Esophagus muscularis mucosa (tissue), 4 donors: ENCODE measurements around the gene VPS35L. TPM values are rescaled to one million over a fixed set of nuclear protein-coding genes. Genes with fewer than 3 reads are reported as not detected.

Experiments
- DNase-seq: peaks from one replicate; pipeline ENCODE4 v3.0.0-alpha.2; 2017; ENCODE audit errors: extremely low spot score
- H3K27ac ChIP-seq, 4 donors: fragments of 200-600 bp; sonication (generic); replicated peaks in 1 of 4; 1 replicate in 3 of 4; 2 replicates in 1 of 4; pipeline ENCODE4 v1.5.1; 2016 to 2019; ENCODE audit warnings: mild to moderate bottlenecking in 1 of 4
- H3K27me3 ChIP-seq, 4 donors: fragments of 200-600 bp; sonication (generic); one replicate each; pipeline versions ENCODE4 v1.5.1 to v1.6.0; 2016 to 2019
- H3K36me3 ChIP-seq, 4 donors: fragments of 200-600 bp; sonication (generic); one replicate each; pipeline ENCODE4 v1.5.1; 2016 to 2019
- H3K4me1 ChIP-seq, 4 donors: fragments of 200-600 bp; sonication (generic); one replicate each; pipeline ENCODE4 v1.5.1; 2016 to 2019
- H3K4me3 ChIP-seq, 4 donors: fragments of 200-600 bp; sonication (generic); 1 replicate in 2 of 4; 2 replicates in 2 of 4; pipeline ENCODE4 v1.5.1; 2016 to 2019; ENCODE audit warnings: mild to moderate bottlenecking in 4 of 4, moderate library complexity in 1 of 4
- H3K9me3 ChIP-seq, 4 donors: fragments of 200-600 bp; sonication (generic); 1 replicate in 3 of 4; 2 replicates in 1 of 4; pipeline ENCODE4 v1.5.1; 2016 to 2019
- CTCF ChIP-seq, 3 experiments: fragments of 200-600 bp in 2 of 3; fragments of 450-650 bp in 1 of 3; sonication (generic) in 2 of 3; IDR thresholded peaks; one replicate each; pipeline ENCODE4 v1.5.1; 2017 to 2019; ENCODE audit warnings: antibody characterized with exemption in 3 of 3, mild to moderate bottlenecking in 2 of 3, moderate library complexity in 1 of 3
- EP300 ChIP-seq: sonication (generic); formaldehyde crosslinking; IDR thresholded peaks from one replicate; pipeline ENCODE4 v1.6.1; 2017; ENCODE audit warnings: antibody characterized with exemption
- POLR2A ChIP-seq: fragments of 450-650 bp; IDR thresholded peaks from one replicate; pipeline ENCODE4 v1.6.1; 2017; ENCODE audit warnings: antibody characterized with exemption, moderate library complexity, mild to moderate bottlenecking, low read depth
- POLR2AphosphoS5 ChIP-seq, 2 donors: sonication (generic); formaldehyde crosslinking; IDR thresholded peaks; one replicate each; pipeline ENCODE4 v1.6.1; 2017; ENCODE audit warnings: antibody characterized with exemption in 2 of 2
- WGBS: methylation state at CpG from one replicate; pipeline ENCODE4 v1.1.5; 2018; 5-methylcytosine and 5-hydroxymethylcytosine counted together
- intact Hi-C: fragments of 100-400 bp; cut with DNase I; formaldehyde crosslinking; loops from one replicate; pipeline ENCODE4 v1.15.1; 2023
- total RNA-seq, 4 donors: library from RNA; depleted of rRNA; stranded (reverse); fragments of >200 nt; gene quantifications; one replicate each; pipeline versions ENCODE4 v1.1.0 to v1.2.1, GENCODE V29; 2016

Gene VPS35L
- total RNA-seq, result 10 to 100 TPM; 35.5 to 47.0 (median 38.1) TPM

GRCh38 chr16:19555186-19555937, at the start of gene VPS35L:
Gene VPS35L (plus strand): TSS chr16:19555703. CDS start chr16:19555730, 27 bp downstream.
- Histone ChIP-seq H3K4me1 (peaks cover 5 to 32% (median 23%) of the 10 kb centered on the region in 4 donors), H3K4me3 (peak within 1 kb of the TSS; percentile 78 to 93 (median 90)), H3K27me3 (no peaks in the 10 kb centered on the region), H3K9me3 (no peaks in the 10 kb centered on the region), H3K36me3 (peaks cover 0 to 23% (median 4%) of the 10 kb centered on the region in 4 donors), H3K27ac (peak within 1 kb of the TSS; percentile 86 to 89 (median 88))
- TF ChIP-seq POLR2AphosphoS5 (IDR thresholded peaks at IDR 0.05) (peak; percentile 76 to 85), EP300 (no peak), CTCF (IDR thresholded peaks at IDR 0.05) (peak; percentile 65 to 74 (median 70))
- DNase-seq, result peak; percentile 99
- intact Hi-C loops, result loop anchor here (5.0 to 10.0 kb wide), 2 partner anchors 37 to 159 kb away; partner anchors contain the start of genes IQCK and KNOP1
- 0% methylated on average over 18 of the region's 53 CpGs for WGBS

- 97% methylated on average over 4 of the region's 4 CpGs for WGBS
- peaks cover 40 to 96% (median 68%) of the 10 kb centered on the region in 4 donors for H3K36me3 ChIP-seq
- H3K4me3 ChIP-seq, result no peak overlapping the region
- TF ChIP-seq POLR2A (no peak), CTCF (IDR thresholded peaks at IDR 0.05) (no peak), EP300 (no peak), POLR2AphosphoS5 (IDR thresholded peaks at IDR 0.05) (no peak)
- intact Hi-C loops, result no loop called here
- DNase-seq, result peak; percentile 12
- no peaks in the 10 kb centered on the region for H3K9me3 ChIP-seq
- no peak overlapping the region for H3K27ac ChIP-seq
- H3K4me1 ChIP-seq, result peaks cover 0 to 14% (median 9%) of the 10 kb centered on the region in 4 donors
- H3K27me3 ChIP-seq, result no peaks in the 10 kb centered on the region
These were observed 48.5 kb upstream of the VPS35L start for GRCh38 chr16:19506965-19507364.

- Histone ChIP-seq H3K9me3 (no peaks in the 10 kb centered on the region), H3K4me1 (peaks cover 0 to 14% (median 9%) of the 10 kb centered on the region in 4 donors), H3K27me3 (no peaks in the 10 kb centered on the region), H3K4me3 (no peak overlapping the region), H3K27ac (no peak overlapping the region), H3K36me3 (peaks cover 37 to 87% (median 61%) of the 10 kb centered on the region in 4 donors)
- intact Hi-C loops, result no loop called here
- DNase-seq, result peak; percentile 77
- TF ChIP-seq CTCF (IDR thresholded peaks at IDR 0.05), result no peak
- no peak for TF ChIP-seq POLR2A
- no peak for TF ChIP-seq EP300
- no peak for TF ChIP-seq POLR2AphosphoS5 (IDR thresholded peaks at IDR 0.05)
- WGBS, result 94% methylated on average over 2 of the region's 2 CpGs
These were observed 47.6 kb upstream of the VPS35L start for GRCh38 chr16:19507867-19508266.

- intact Hi-C loops, result no loop called here
- H3K4me1 ChIP-seq, result no peaks in the 10 kb centered on the region
- no peak overlapping the region for H3K27ac ChIP-seq
- DNase-seq, result no peak
- no peaks in the 10 kb centered on the region for H3K9me3 ChIP-seq
- H3K4me3 ChIP-seq, result no peak overlapping the region
- no peak for TF ChIP-seq EP300
- H3K36me3 ChIP-seq, result peaks cover 13 to 78% (median 49%) of the 10 kb centered on the region in 4 donors
- no peaks in the 10 kb centered on the region for H3K27me3 ChIP-seq
These were observed 43.2 kb upstream of the VPS35L start for GRCh38 chr16:19512297-19512696.

- intact Hi-C loops, result no loop called here
- DNase-seq, result peak; percentile 21
- no peaks in the 10 kb centered on the region for H3K27me3 ChIP-seq
- peaks cover 12 to 66% (median 43%) of the 10 kb centered on the region in 4 donors for H3K36me3 ChIP-seq
- H3K4me1 ChIP-seq, result peaks cover 0 to 8% (median 5%) of the 10 kb centered on the region in 4 donors
- H3K9me3 ChIP-seq, result no peaks in the 10 kb centered on the region
- no peak overlapping the region for H3K27ac ChIP-seq
- 87% methylated on average over 4 of the region's 4 CpGs for WGBS
- no peak overlapping the region for H3K4me3 ChIP-seq
- TF ChIP-seq POLR2AphosphoS5 (IDR thresholded peaks at IDR 0.05) (no peak), CTCF (IDR thresholded peaks at IDR 0.05) (no peak), EP300 (no peak), POLR2A (no peak)
These were observed 42.0 kb upstream of the VPS35L start for GRCh38 chr16:19513377-19514053.
